ENCODE data around the gene EXOC7. TPM values are rescaled to one million over a fixed set of nuclear protein-coding genes. Genes with fewer than 3 reads are reported as not detected.
A peak's percentile ranks its signal among the peaks of the same experiment; 100 is the strongest.
"Not testable (repeated sequence)": the region's sequence is repeated elsewhere in the genome, so short reads cannot be mapped to it uniquely, and the experiment has no call there.

EXOC7 gene
- total and polyA plus RNA-seq, 2 of the 4 experiments (the other 2 are of a cell fraction) = 85.9 to 118 TPM

- DNase-seq = no peak
- no peak within 1 kb of the TSS for H2BK5ac ChIP-seq (ENCODE audit: low read depth, low read length, poor library complexity, severe bottlenecking)
- no peak within 1 kb of the TSS for H3K27ac ChIP-seq (ENCODE audit: insufficient read depth, low read length)
- no peak within 1 kb of the TSS for H3K4me2 ChIP-seq (ENCODE audit: low read depth, low read length)
- H4K91ac ChIP-seq (ENCODE audit: insufficient read depth, low read depth, low read length) = no peak within 1 kb of the TSS
- H3K23ac ChIP-seq (ENCODE audit: low read depth, low read length) = no peak within 1 kb of the TSS
- BruUV-seq (replicated peaks) = no TSS peak
- TF ChIP-seq MXI1 (IDR thresholded peaks at IDR 0.05; ENCODE audit: borderline replicate concordance, low read depth, low read length) (no peak), USF2 (IDR thresholded peaks at IDR 0.05; ENCODE audit: low read depth, low read length) (no peak)
- no peak for ATAC-seq (ENCODE audit: low read depth)
- H3K9me3 ChIP-seq (ENCODE audit: control insufficient read depth, insufficient read depth, low read length) = no peaks in the 10 kb centered on the region
- H3K4ac ChIP-seq (ENCODE audit: low read depth, low read length) = no peak within 1 kb of the TSS
- no peak within 1 kb of the TSS for H3K18ac ChIP-seq (ENCODE audit: low read depth, low read length)
- H4K5ac ChIP-seq (ENCODE audit: low read depth, low read length) = no peak within 1 kb of the TSS
- H2AK5ac ChIP-seq (ENCODE audit: low read depth, low read length) = no peak within 1 kb of the TSS
- H3K9me1 ChIP-seq (ENCODE audit: insufficient read depth, low read length) = peaks cover 8% of the 10 kb centered on the region; the same call in 1 of the 2 replicates
- no peak within 1 kb of the TSS for H3K56ac ChIP-seq (ENCODE audit: extremely low read depth, insufficient read depth, low read length)
- intact Hi-C loops (cut with micrococcal nuclease) = loop anchor here (10.0 kb wide), 1 partner anchor 174 kb away; the partner anchor contains the start of gene MRPL38
- H3K27me3 ChIP-seq (ENCODE audit: control insufficient read depth, insufficient read depth, low read length) = peaks cover 62% of the 10 kb centered on the region
- no peaks in the 10 kb centered on the region for H3K4me1 ChIP-seq (ENCODE audit: control insufficient read depth, insufficient read depth, low read length)
- dilution Hi-C loops (cut with HindIII; ENCODE audit: low sequenced_read_pairs, unreplicated experiment) = no loop called here
- ChIA-PET POLR2A (ENCODE audit: unreplicated experiment) (interaction anchor here (0.5 kb wide), 1 partner anchor 166 kb away, joined by 3 read pairs; no protein-coding TSS in a partner anchor), CTCF (interaction anchor here (0.6 kb wide), 1 partner anchor 211 kb away, joined by 3 read pairs; no protein-coding TSS in a partner anchor)
- no peak within 1 kb of the TSS for H3K14ac ChIP-seq (replicated peaks; ENCODE audit: low read depth, low read length)
- peaks cover 14% of the 10 kb centered on the region for H4K20me1 ChIP-seq (ENCODE audit: insufficient read depth, low read length)
- H4K8ac ChIP-seq (ENCODE audit: low read depth in 2 of 2, low read length in 2 of 2) = no peak within 1 kb of the TSS
- peaks cover 17% of the 10 kb centered on the region; the same call in 1 of the 2 replicates for H3K36me3 ChIP-seq (ENCODE audit: control insufficient read depth, insufficient read depth, low read length)
- no peak within 1 kb of the TSS for H2BK120ac ChIP-seq (ENCODE audit: low read depth, low read length)
- in situ Hi-C loops (cut with MboI; ENCODE audit: low sequenced_read_pairs) = no loop called here
- no peak within 1 kb of the TSS for H2BK15ac ChIP-seq (ENCODE audit: low read depth, low read length)
- H2BK20ac ChIP-seq (ENCODE audit: low read depth, low read length) = no peak within 1 kb of the TSS
- no peaks in the 10 kb centered on the region for H3K79me1 ChIP-seq (ENCODE audit: low read depth in 1 of 2, low read length in 2 of 2)
- no peak within 1 kb of the TSS for H3K9ac ChIP-seq (ENCODE audit: low read depth, low read length)
- peak within 1 kb of the TSS; percentile 69 for H2AK9ac ChIP-seq (replicated peaks; ENCODE audit: low read depth, low read length, poor library complexity)
- no peak within 1 kb of the TSS for H2AFZ ChIP-seq (replicated peaks; ENCODE audit: low read length, poor library complexity)
- 62% methylated on average over 8 of the region's 17 CpGs; no CpG with 5 or more reads in 1 of the 2 experiments for WGBS, 2 experiments (ENCODE audit: extremely low coverage in 2 of 2, insufficient read length in 1 of 2)
- no peak within 1 kb of the TSS for H3K4me3 ChIP-seq (ENCODE audit: insufficient read depth, low read depth, low read length)
These were observed 24.6 kb downstream of the EXOC7 start, which contains the start of gene ZACN for GRCh38 chr17:76078860-76079534. Gene ZACN (plus strand): TSS chr17:76079182. CDS start chr17:76079265, 83 bp downstream.

- Histone ChIP-seq H4K20me1 (ENCODE audit: insufficient read depth, low read length) (peaks cover 14% of the 10 kb centered on the region), H3K27me3 (ENCODE audit: control insufficient read depth, insufficient read depth, low read length) (peaks cover 65% of the 10 kb centered on the region), H3K36me3 (ENCODE audit: control insufficient read depth, insufficient read depth, low read length) (peaks cover 11% of the 10 kb centered on the region; the same call in 1 of the 2 replicates)
- H3K9me1 ChIP-seq (ENCODE audit: insufficient read depth, low read length); ATAC-seq (ENCODE audit: low read depth); H3K14ac ChIP-seq (replicated peaks; ENCODE audit: low read depth, low read length); H3K27ac ChIP-seq (ENCODE audit: insufficient read depth, low read length); H2BK15ac ChIP-seq (ENCODE audit: low read depth, low read length); H2AK5ac ChIP-seq (ENCODE audit: low read depth, low read length); H3K79me1 ChIP-seq (ENCODE audit: low read depth in 1 of 2, low read length in 2 of 2); H4K91ac ChIP-seq (ENCODE audit: insufficient read depth, low read depth, low read length); H3K56ac ChIP-seq (ENCODE audit: extremely low read depth, insufficient read depth, low read length); POLR2A ChIA-PET (ENCODE audit: unreplicated experiment); H3K4me2 ChIP-seq (ENCODE audit: low read depth, low read length); H3K9ac ChIP-seq (ENCODE audit: low read depth, low read length); H3K9me3 ChIP-seq (ENCODE audit: control insufficient read depth, insufficient read depth, low read length); H2BK20ac ChIP-seq (ENCODE audit: low read depth, low read length); H3K23ac ChIP-seq (ENCODE audit: low read depth, low read length); H2BK120ac ChIP-seq (ENCODE audit: low read depth, low read length); H2AK9ac ChIP-seq (replicated peaks; ENCODE audit: low read depth, low read length, poor library complexity); H3K18ac ChIP-seq (ENCODE audit: low read depth, low read length); H2BK5ac ChIP-seq (ENCODE audit: low read depth, low read length, poor library complexity, severe bottlenecking); dilution Hi-C loops (cut with HindIII; ENCODE audit: low sequenced_read_pairs, unreplicated experiment); CTCF ChIA-PET; H4K8ac ChIP-seq (ENCODE audit: low read depth in 2 of 2, low read length in 2 of 2); DNase-seq; in situ Hi-C loops (cut with MboI; ENCODE audit: low sequenced_read_pairs); H4K5ac ChIP-seq (ENCODE audit: low read depth, low read length); H3K4ac ChIP-seq (ENCODE audit: low read depth, low read length); H3K4me1 ChIP-seq (ENCODE audit: control insufficient read depth, insufficient read depth, low read length); H3K4me3 ChIP-seq (ENCODE audit: insufficient read depth, low read depth, low read length); H2AFZ ChIP-seq (replicated peaks; ENCODE audit: low read length, poor library complexity); BruUV-seq (replicated peaks): not testable (repeated sequence)
- intact Hi-C loops (cut with micrococcal nuclease) = loop anchor here (10.0 kb wide), 1 partner anchor 174 kb away; the partner anchor contains the start of gene MRPL38
- WGBS, 2 experiments (ENCODE audit: extremely low coverage in 2 of 2, insufficient read length in 1 of 2) = 100% methylated on average over 1 of the region's 5 CpGs; no CpG with 5 or more reads in 1 of the 2 experiments
These were observed 25.2 kb downstream of the EXOC7 start for GRCh38 chr17:76078370-76078769.

All from IMR-90 (cell line).